Measurements from ENCODE around the gene USP11.

DNA sequence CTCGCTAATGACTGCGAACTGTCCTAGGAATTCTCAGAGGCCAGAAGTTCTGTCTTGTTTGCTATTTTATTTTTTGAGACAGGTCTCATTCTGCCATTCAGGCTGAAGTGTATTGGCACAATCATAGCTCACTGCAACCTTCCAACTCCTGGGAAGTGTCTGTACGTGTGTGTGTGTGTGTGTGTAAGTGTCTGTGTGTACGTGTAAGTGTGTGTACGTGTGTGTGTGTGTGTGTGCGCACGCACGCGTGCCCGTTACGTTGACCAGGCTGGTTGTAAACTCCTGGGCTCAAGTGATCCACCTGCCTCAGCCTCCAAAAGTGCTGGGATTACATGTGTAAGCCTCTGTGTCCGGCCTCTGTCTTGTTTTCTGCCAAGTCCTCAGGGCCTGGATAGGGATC is 24.7 kb upstream of the USP11 start:
- no peak for TF ChIP-seq ARNTL (CRISPR knock-in tag; IDR thresholded peaks at IDR 0.05; ENCODE audit: borderline replicate concordance, low read depth)
- TF ChIP-seq PPARA (CRISPR knock-in tag; IDR thresholded peaks at IDR 0.05; ENCODE audit: borderline replicate concordance): no peak
- TF ChIP-seq, protein P1, sequence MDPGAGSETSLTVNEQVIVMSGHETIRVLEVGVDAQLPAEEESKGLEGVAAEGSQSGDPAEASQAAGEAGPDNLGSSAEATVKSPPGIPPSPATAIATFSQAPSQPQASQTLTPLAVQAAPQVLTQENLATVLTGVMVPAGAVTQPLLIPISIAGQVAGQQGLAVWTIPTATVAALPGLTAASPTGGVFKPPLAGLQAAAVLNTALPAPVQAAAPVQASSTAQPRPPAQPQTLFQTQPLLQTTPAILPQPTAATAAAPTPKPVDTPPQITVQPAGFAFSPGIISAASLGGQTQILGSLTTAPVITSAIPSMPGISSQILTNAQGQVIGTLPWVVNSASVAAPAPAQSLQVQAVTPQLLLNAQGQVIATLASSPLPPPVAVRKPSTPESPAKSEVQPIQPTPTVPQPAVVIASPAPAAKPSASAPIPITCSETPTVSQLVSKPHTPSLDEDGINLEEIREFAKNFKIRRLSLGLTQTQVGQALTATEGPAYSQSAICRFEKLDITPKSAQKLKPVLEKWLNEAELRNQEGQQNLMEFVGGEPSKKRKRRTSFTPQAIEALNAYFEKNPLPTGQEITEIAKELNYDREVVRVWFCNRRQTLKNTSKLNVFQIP (CRISPR knock-in tag; IDR thresholded peaks at IDR 0.05; ENCODE audit: borderline replicate concordance, low read depth): no peak

Data from SK-N-SH treated with all-trans-retinoic acid at 6 μM for 48 hours (cell line).